SK-N-SH treated with all-trans-retinoic acid at 6 μM for 48 hours (cell line): ENCODE results near the gene SEC14L5.

Experiments
- ATAC-seq: fragments of 200-7000 bp; cut with Tn5 transposase; 3 replicates; pipeline ENCODE4 v1.9.1; 2020; ENCODE audit warnings: mild to moderate bottlenecking, moderate library complexity
- BACH2 ChIP-seq: fragments of 250-450 bp; sonication (Bioruptor Pico); IDR thresholded peaks from 2 replicates; pipeline ENCODE4 v1.9.0; 2021; ENCODE audit warnings: mild to moderate bottlenecking, borderline replicate concordance
- CREB5 ChIP-seq: fragments of 250-450 bp; sonication (Bioruptor Pico); IDR thresholded peaks from 2 replicates; pipeline ENCODE4 v1.5.1; 2020; ENCODE audit warnings: low read depth, mild to moderate bottlenecking, moderate library complexity
- CSDC2 ChIP-seq: fragments of 250-450 bp; sonication (Bioruptor Pico); IDR thresholded peaks from 2 replicates; pipeline ENCODE4 v1.5.0; 2020; ENCODE audit warnings: mild to moderate bottlenecking, moderate library complexity
- CSRNP3 ChIP-seq: fragments of 250-450 bp; sonication (Bioruptor Pico); IDR thresholded peaks from 2 replicates; pipeline ENCODE4 v1.5.1; 2021; ENCODE audit warnings: mild to moderate bottlenecking, moderate library complexity
- GLIS3 ChIP-seq: fragments of 250-450 bp; sonication (Bioruptor Pico); IDR thresholded peaks from 2 replicates; pipeline ENCODE4 v1.5.0; 2020; ENCODE audit warnings: mild to moderate bottlenecking, moderate library complexity
- ISL1 ChIP-seq: fragments of 250-450 bp; sonication (Bioruptor Pico); IDR thresholded peaks from 2 replicates; pipeline ENCODE4 v2.1.2; 2022; ENCODE audit warnings: mild to moderate bottlenecking, moderate library complexity
- OSR1 ChIP-seq: fragments of 250-450 bp; sonication (Bioruptor Pico); IDR thresholded peaks from 2 replicates; pipeline ENCODE4 v1.8.0; 2022; ENCODE audit warnings: moderate library complexity, mild to moderate bottlenecking, inconsistent platforms
- PATZ1 ChIP-seq: fragments of 250-450 bp; sonication (Bioruptor Pico); IDR thresholded peaks from 2 replicates; pipeline ENCODE4 v1.8.0; 2020; ENCODE audit warnings: mild to moderate bottlenecking, moderate library complexity, borderline replicate concordance
- PPARA ChIP-seq: fragments of 250-450 bp; sonication (Bioruptor Pico); IDR thresholded peaks from 2 replicates; pipeline ENCODE4 v1.5.0; 2020; ENCODE audit warnings: mild to moderate bottlenecking, borderline replicate concordance
- RARB ChIP-seq: fragments of 250-450 bp; sonication (Bioruptor Pico); IDR thresholded peaks from 2 replicates; pipeline ENCODE4 v1.8.0; 2021; ENCODE audit warnings: mild to moderate bottlenecking, moderate library complexity
- SNAI2 ChIP-seq: fragments of 250-450 bp; sonication (Bioruptor Pico); IDR thresholded peaks from 2 replicates; pipeline ENCODE4 v1.5.0; 2020; ENCODE audit warnings: mild to moderate bottlenecking, moderate library complexity
- TCF4 ChIP-seq: fragments of 250-450 bp; sonication (Bioruptor Pico); IDR thresholded peaks from 2 replicates; pipeline ENCODE4 v1.8.0; 2021; ENCODE audit warnings: mild to moderate bottlenecking, moderate library complexity, borderline replicate concordance
- TOX ChIP-seq: fragments of 250-450 bp; sonication (Bioruptor Pico); IDR thresholded peaks from 2 replicates; pipeline ENCODE4 v1.8.0; 2021; ENCODE audit warnings: mild to moderate bottlenecking, moderate library complexity, borderline replicate concordance
- TSHZ2 ChIP-seq: fragments of 250-450 bp; sonication (Bioruptor Pico); IDR thresholded peaks from 2 replicates; pipeline ENCODE4 v1.5.0; 2020; ENCODE audit warnings: mild to moderate bottlenecking, moderate library complexity
- ZC3H10 ChIP-seq: fragments of 250-450 bp; sonication (Bioruptor Pico); IDR thresholded peaks from 2 replicates; pipeline ENCODE4 v1.5.1; 2021; ENCODE audit warnings: mild to moderate bottlenecking, moderate library complexity
- ZFP3 ChIP-seq: fragments of 250-450 bp; sonication (Bioruptor Pico); IDR thresholded peaks from 2 replicates; pipeline ENCODE4 v1.5.0; 2020; ENCODE audit warnings: mild to moderate bottlenecking, moderate library complexity
- ZFP30 ChIP-seq: fragments of 450-650 bp; formaldehyde crosslinking; IDR thresholded peaks from 2 replicates; pipeline ENCODE4 v1.5.0; 2022; ENCODE audit warnings: mild to moderate bottlenecking, moderate library complexity
- ZNF565 ChIP-seq: fragments of 450-650 bp; formaldehyde crosslinking; conservative IDR thresholded peaks from 2 replicates; pipeline ENCODE4 v1.5.0; 2020; ENCODE audit warnings: low read depth, mild to moderate bottlenecking, moderate library complexity
- ZNF70 ChIP-seq: fragments of 450-650 bp; formaldehyde crosslinking; IDR thresholded peaks from 2 replicates; pipeline ENCODE4 v1.5.0; 2020; ENCODE audit warnings: mild to moderate bottlenecking, moderate library complexity
- ZNF8 ChIP-seq: fragments of 450-650 bp; formaldehyde crosslinking; IDR thresholded peaks from 2 replicates; pipeline ENCODE4 v1.5.0; 2020; ENCODE audit warnings: mild to moderate bottlenecking, moderate library complexity
- TF ChIP-seq, protein P1 (sequence below): fragments of 250-450 bp; sonication (Bioruptor Pico); IDR thresholded peaks from 2 replicates; pipeline ENCODE4 v1.8.0; 2021; ENCODE audit warnings: low read depth, mild to moderate bottlenecking, moderate library complexity, borderline replicate concordance

SEC14L5 gene

DNA sequence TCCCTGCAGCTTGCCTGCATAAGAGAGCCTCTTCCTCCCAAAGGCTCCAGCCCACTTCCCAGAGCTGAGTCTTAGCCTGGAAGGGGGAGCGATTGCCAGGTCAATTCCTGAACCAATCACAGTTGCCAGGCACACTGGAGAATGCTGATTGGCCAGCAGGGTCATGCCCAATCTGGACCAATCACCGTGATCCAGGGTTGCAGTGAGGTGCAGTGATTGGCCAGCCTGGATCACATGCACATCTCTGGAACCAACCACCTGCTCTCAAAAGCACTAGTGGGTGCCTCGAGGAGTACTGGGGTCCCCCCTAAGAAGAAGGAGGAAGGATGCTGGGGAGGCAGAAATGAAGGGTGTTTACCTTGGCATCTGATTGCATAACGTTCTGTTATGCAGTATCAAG, 57.2 kb downstream of the SEC14L5 start:
- TF ChIP-seq ZC3H10 (CRISPR knock-in tag) (no peak), ZNF8 (no peak), PPARA (no peak), CSRNP3 (CRISPR knock-in tag) (no peak), SNAI2 (no peak), ISL1 (CRISPR knock-in tag) (no peak), OSR1 (CRISPR knock-in tag) (no peak), PATZ1 (CRISPR knock-in tag) (no peak), ZFP3 (no peak), TOX (CRISPR knock-in tag) (no peak), ZNF565 (CRISPR knock-in tag) (no peak), ZNF70 (CRISPR knock-in tag) (no peak), GLIS3 (CRISPR knock-in tag) (no peak), TCF4 (CRISPR knock-in tag) (no peak), TSHZ2 (no peak), CREB5 (CRISPR knock-in tag) (no peak), RARB (CRISPR knock-in tag) (no peak), BACH2 (CRISPR knock-in tag) (no peak), ZFP30 (no peak)
- TF ChIP-seq, protein P1, sequence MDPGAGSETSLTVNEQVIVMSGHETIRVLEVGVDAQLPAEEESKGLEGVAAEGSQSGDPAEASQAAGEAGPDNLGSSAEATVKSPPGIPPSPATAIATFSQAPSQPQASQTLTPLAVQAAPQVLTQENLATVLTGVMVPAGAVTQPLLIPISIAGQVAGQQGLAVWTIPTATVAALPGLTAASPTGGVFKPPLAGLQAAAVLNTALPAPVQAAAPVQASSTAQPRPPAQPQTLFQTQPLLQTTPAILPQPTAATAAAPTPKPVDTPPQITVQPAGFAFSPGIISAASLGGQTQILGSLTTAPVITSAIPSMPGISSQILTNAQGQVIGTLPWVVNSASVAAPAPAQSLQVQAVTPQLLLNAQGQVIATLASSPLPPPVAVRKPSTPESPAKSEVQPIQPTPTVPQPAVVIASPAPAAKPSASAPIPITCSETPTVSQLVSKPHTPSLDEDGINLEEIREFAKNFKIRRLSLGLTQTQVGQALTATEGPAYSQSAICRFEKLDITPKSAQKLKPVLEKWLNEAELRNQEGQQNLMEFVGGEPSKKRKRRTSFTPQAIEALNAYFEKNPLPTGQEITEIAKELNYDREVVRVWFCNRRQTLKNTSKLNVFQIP, result no peak
- ATAC-seq, result peak; percentile 38; the same call in 2 of the 3 replicates

GRCh38 chr16:5015887-5016286, 57.8 kb downstream of the SEC14L5 start:
- no peak for ATAC-seq
- TF ChIP-seq ZFP30 (no peak), ZC3H10 (CRISPR knock-in tag) (no peak), ZNF8 (no peak), PPARA (no peak), GLIS3 (CRISPR knock-in tag) (no peak), CSRNP3 (CRISPR knock-in tag) (no peak), TCF4 (CRISPR knock-in tag) (no peak), CSDC2 (no peak), ZNF565 (CRISPR knock-in tag) (no peak), RARB (CRISPR knock-in tag) (no peak)
